Measurements from ENCODE around the gene STX1B.
"Not testable (repeated sequence)": the region's sequence is repeated elsewhere in the genome, so short reads cannot be mapped to it uniquely, and the experiment has no call there.

The STX1B gene

DNA sequence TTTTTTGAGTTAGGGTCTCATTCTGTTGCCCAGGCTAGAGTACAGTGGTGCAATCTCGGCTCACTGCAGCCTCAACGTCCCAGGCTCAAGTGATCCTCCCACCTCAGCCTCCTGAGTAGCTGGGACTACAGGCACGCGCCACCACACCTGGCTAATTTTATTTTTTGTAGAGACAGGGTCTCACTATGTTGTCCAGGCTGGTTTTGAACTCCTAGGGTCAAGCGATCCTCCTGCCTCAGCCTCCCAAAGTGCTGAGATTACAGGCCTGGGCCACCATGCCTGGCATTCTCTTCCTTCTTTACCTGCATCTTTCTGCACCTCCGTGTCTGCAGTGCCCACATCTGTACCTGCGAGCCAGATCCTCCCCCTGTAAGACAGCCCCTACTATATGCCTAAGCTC, 1.4 kb upstream of the STX1B start:
- DNase-seq = not testable (repeated sequence)

DNA sequence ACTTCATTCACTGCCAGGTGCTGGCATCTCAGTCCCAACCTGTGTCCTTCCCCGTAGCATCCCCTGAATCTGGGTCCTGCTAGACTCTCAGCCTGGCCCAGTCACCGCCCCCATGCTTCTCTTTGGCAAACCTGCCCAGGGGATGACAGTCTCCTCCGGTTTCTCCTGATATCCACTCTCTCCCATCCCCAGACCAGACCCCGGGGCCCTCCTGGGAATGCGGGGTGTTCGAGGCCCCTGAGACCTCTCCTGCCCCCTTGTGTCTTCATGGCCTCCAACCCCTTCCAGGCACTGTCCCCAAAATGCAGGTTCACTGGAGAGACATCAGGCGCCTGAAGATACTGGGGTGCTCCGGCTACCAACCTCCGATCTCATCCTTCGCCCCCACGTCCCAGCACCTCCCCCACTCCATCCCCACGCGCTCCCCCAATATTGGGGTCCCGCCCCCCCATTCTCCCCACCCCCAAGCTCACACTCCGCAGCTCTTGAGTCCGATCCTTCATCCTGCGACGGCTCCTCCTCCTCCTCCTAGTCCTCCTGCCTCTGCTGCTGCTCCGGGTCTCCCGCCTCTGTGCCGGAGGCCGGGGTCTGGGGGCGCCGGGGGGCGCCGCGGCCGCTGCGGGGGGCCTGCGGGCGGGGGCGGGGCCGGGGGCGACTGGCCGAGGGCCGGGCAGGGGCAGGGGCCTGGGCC, 399 bp downstream of the STX1B start:
- no peak for DNase-seq

DNA sequence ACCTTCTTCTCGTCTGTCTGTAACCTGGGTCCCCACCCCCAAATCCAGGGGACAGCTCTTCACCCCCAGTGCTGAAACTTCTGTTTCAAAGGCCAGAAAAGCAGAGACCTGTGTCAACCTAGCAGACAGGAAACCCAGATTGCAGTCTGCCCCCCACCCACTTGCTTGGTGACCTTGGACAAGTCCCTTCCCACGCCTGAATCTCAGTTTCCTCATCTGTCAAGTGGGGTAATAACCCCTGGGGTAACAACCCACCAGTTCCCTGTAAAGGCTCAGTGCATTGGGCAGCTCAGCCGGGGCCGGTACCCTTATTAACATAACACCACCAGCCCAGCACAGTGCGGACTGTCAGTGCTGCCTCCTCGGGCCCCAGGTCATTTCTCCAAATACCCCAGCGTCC, 1.3 kb downstream of the STX1B start:
- DNase-seq = no peak

DNA sequence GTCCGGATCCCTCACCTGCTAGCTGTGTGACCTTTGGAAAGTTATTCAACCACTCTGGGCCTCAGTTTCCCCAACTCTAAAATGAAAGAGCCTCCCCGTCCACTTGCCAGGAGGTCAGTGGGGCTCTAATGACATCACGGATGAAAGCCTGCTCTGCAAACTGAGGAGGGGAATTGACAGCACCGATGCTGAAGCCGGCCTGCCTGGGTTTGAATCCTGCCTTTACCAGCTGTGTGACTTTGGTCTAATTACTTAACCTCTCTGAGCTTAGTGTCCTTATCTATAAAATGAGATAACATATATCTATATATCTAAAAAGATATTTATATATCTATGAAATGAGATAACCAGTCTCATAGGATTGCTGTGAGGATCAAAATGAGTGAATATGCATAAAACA, 1.9 kb downstream of the STX1B start:
- DNase-seq = no peak

DNA sequence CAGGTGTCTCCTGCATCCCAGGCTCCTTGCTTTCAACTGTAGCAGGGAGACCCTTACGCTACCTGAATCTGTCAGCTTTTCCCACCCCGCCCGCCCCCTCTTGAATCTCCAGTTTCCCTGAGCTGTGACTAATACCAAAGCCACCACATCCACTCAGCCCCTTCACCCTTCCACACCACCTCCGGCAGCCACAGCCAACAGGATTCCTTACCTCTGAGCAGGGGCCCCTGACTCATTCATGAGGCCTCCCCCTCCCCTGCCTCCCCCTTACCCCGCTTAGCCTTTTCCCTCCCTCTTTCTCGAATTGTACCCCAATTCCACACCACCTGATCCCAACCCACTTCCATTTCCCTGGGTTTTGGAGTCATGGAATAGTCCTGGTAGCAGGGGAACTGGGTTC, 2.3 kb downstream of the STX1B start:
- DNase-seq = no peak

DNA sequence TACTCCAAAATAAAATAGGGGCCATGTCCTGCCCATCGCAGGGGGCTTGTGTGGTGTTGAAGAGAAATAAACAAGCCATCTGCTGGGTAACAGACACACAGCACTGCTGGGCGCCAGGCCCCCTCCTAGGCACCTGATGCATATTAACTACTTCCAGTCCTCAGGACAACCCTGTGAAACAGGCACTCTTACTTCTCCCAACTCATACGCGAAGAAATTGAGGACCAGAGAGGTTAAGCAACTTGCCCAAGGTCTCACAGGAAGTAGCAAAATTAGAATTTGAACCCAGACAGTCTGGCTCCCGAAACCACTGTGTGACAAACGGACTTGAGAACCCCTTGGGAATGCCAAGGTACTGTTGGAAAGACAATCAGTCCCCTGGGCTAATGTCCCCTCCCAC, 2.8 kb downstream of the STX1B start:
- no peak for DNase-seq

DNA sequence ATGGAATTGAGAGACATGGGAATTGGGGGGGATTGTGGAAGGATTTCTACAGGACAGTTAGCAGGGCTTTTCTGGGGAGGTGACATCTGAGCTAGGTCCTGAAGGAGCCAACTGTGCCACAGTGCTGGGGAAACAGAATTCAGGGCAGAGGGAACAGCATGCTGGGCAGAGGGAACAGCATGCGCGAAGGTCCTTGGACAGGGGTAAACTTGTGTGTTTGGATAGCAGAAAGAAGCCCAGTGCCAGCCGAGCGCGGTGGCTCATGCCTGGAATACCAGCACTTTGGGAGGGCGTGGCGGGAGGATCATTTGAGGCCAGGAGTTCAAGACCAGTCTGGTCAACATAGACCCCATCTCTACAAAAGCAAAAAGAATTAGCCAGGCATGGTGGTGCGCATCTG, 3.8 kb downstream of the STX1B start:
- no peak for DNase-seq

DNA sequence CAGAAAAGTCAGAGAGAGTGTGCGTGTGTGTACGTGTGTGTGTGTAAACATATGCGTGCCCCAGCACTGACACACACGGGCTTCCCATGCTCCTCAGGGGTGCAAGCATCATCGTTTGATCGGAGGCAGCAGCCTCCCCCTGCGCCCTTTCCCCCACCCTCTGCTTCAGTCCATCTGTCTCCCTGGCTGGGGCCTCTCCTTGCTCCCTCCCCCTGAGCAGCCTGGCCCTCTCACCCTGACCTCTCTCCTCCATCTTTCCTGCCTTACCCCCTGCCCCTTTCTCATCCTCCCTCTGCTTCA, 4.4 kb downstream of the STX1B start:
- DNase-seq = no peak

DNA sequence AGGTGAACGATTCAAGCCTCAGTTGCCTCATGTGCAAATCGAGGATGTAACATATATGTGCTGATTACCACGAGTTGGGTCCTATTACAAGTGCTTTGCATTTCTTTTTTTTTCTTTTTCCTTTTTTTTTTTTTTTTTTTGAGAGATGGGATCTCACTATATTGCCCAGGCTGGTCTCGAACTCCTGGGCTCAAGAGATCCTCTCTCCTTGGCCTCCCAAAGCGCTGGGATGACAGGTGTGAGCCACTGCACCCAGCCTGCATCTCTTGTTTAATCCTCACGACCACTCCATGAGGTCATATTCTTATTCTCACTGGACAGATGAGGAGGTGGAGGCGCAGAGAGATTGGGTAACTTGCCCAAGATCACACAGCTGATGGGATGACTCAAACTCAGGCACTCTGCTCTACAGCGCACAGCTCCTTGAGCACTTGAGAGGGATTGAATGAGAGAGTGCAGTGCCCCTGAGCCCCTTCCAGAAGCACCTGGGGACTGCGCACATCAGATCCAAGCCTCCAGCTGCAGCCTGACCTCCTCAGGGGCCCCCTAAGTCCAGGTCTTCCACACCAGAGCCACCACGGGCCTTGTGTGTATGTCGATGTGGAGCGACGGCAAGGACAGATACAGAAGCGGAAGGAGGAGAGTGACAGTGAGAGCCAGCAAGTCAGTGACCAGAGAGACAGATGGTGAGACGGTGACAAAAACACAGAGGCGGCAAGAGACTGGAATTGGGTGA, 4.9 kb downstream of the STX1B start:
- DNase-seq = no peak

DNA sequence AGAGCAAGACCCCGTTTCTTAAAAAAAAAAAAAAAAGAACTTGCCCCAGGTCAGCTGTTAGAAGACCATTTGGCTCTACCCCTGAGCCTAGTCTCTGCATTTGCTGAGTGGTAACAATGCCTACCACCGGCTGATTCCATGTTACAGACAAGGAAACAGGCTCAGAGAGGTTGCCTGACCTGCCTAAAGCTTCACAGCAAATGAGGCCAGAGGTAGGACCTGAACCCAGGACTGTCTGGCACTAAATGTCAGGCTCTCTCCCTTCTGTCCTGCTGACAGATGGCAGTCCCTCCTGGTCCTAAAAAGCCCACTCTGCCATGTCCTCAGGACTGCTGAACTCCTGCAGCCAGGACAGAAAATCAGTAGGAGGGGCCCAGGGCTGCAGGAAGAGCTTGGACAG, 5.8 kb downstream of the STX1B start:
- no peak for DNase-seq

DNA sequence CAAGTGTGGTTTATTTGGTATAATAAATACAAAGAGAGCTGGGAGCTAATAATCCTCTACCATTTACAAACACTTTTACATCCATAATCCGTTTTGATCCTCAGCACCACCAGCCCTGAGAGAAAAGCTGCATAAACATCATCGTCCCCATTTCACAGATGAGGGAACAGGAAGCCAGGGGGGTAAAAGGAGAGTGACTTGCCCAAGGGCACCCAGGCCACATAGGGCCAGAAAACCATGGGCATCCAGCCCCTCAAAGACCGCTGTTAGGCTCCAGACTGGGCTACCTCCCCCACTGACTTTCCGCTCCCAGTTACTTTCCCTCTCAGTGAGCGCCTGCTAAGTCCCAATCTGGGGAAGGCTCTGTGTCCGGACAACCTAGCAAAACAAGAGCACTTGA, 6.7 kb downstream of the STX1B start:
- no peak for DNase-seq

DNA sequence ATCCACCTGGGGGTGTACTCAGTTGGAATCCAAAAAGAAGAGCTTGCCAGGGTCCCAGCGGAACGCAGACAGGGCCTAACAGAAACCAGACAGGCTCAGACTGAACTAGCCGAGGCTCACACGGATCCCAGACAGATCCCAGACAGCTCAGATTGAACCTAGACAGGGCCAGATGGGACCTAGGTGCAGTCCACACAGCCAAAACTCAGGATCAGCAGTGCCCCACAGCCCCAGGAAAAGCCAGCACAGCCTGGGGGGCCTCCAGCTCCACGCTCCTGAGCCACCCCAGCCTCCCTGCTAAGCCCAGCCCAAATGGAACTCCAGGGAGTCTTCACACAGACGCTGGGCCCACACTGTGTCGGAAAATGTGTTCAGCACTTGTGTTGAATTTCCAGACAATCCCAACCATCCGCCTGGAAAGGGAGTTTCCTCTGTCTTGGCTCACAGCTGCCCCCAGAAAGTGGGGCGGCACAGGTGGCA, 7.5 kb downstream of the STX1B start:
- DNase-seq = no peak

DNA sequence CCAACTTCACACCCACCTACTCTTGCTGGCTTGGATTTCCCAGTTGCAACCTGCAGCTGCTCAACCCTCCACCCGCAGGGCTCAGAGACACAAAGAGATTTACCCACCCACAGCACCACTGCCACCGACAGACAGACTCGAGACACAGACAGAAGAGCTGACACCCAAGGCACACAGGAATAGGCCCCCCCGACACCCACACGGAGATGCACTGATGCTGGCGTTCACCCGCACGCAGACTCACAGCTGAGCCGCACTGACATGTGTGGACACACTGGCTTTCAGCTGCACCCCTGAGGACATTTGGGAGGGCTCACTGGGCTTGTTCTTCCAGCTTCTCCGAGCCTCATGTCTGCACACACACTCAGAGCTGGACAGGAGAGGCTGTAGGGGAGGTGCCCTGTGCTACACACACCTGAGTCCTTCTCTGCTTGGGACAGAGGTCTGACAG, 8.2 kb downstream of the STX1B start:
- DNase-seq = no peak

DNA sequence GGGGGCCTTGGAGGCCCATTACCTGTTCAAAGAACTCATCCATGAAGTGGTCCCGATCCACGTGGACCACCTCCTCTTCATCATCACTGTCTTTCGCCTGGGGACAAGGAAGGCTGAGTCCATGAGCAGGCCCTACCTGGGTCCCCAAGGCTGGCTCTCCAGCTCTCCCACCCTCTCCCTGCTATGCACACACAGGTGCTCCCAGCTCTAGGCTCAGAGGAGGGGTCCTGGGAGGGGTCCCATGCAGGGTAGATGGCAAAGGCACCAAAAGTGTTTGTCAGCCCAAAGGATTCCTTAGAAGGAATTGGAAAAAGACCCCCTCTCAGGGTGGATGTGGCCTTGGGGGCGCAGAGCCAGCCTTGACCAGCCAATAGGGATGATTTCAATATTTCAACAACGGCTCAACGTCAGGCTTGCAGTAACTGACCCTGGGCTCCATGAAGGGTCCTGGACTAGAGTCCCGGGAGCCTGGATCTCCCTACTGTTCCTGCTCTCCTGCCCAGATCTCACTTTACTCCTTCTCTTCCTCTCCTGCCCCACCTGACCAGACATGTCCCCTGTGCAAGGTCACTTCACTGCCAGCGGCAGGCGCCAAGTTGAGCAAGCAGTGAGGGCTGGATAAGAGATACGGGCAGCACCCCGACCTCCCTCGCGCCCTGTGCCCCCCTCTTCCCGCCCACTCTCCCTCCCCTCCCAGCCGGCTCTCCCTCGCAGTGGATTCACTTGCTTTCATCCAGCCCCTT, 8.8 kb downstream of the STX1B start:
- no peak for DNase-seq

DNA sequence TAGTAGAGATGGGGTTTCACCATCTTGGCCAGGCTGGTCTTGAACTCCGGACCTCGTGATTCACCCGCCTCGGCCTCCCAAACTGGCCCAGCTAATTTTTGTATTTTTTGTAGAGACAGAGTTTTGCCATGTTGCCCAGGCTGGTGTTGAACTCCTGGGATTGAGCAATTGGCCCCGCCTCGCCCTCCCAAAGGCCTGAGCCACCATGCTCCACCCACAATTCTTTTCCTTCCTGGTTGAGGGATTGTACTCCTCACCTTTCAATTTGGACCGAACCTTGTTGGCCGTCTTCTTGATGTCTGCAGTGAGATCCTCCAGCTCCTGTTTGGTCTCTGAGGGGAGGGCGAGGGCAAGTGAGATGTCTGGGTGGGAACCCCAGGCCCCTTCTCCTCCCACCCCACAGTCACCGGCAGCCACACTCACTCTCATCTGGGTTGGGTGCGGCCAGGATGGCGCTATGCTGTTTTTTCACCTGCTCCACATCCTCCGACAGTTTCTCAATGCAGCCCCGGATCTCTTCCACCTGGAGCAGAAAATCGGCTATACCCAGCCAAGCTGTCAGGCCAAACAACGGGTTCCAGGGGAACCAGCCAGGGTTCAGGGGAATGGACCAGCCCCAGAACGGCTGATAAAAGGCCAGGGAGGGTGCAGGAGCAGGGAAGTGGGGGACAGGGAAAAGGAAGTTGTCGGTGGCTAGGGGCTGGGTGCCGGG, 9.6 kb downstream of the STX1B start:
- no peak for DNase-seq

DNA sequence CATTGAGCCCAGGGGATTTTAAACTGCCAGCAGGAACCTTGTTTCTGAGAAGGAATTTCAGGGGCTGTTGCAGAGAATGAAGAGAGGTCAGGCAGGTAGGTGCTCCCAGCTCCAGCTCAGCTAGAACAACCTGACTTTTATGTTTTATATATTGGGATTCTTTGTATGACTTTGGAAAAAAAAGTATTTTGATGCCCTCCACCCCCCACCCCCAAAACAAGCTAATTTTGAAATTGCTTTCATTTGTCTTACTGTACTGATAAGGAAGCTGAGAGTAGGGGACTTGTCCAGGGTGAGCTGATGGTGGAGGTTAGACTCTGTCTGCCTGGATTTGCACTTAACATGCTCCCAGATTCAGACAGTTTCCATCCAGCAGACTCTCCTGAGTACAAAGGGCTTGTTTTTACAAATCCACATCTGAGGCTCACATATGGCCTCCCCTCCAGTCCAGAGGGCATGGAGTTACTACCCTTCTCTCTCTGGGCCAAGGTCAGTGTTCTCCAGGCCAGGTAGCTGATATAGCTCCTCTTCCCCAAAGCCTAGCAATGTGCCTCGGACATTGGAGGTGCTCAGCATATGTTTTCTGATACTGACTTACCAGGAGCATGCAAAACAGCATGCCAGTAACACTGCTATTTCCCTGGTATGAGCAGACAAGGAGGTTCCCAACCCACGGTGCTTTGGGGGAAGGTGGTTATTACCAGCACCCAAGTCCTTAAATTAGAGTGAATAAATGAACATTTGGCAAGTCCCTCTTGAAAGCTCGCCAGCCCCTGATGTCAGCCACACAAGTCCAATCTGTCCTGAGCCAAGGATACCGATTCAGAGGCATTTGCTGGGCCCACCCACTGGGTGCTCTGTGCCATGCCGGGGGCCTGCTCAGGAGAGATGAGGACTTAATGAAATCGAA, 11.3 kb downstream of the STX1B start:
- DNase-seq = no peak

DNA sequence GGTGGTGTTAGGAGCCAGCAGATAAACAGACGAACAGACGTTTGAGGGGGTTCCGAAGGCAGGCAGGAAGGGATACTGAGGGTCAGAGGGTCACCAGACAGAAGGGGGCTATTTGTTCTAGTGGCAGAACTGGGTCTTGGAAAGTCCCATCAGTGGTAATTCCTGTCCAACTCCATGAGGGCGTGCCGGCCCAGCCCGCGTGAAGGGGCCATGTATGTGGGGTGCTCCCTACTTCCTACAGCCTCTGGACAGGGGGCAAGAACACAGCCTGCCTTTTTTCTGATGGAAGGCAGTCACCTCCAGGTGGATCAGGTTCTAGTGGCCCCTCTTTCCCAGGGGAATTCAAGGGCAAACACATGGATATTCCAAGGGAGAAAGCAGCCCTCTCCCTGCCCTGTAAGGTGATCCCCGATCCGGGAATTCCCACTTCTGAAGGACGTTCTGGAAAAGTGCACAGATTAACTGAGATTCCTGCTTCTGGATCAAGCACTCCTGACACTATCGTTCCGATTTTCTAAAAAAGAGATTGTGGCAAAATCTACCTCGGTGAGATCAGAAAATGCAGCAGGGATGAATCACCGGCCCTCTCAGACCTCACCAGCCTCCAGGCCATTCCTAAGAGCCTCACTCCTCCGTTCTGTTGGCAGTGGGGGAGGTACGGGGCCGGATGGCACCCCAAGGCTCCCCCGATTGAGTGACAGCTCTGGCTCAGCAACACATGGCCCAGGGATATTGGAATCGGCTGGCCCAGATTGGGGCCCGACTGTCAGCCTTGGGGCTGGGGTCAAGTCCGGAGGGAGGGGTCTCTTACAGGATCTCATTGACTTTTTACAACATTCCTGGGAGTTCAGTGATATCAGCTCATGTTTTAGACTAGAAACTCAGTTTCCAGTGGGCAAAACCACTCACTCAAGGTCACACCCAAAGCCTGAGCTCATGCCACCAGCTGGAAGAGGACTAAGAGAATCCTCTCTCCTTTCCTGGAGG, 12.4 kb downstream of the STX1B start:
- DNase-seq = no peak

DNA sequence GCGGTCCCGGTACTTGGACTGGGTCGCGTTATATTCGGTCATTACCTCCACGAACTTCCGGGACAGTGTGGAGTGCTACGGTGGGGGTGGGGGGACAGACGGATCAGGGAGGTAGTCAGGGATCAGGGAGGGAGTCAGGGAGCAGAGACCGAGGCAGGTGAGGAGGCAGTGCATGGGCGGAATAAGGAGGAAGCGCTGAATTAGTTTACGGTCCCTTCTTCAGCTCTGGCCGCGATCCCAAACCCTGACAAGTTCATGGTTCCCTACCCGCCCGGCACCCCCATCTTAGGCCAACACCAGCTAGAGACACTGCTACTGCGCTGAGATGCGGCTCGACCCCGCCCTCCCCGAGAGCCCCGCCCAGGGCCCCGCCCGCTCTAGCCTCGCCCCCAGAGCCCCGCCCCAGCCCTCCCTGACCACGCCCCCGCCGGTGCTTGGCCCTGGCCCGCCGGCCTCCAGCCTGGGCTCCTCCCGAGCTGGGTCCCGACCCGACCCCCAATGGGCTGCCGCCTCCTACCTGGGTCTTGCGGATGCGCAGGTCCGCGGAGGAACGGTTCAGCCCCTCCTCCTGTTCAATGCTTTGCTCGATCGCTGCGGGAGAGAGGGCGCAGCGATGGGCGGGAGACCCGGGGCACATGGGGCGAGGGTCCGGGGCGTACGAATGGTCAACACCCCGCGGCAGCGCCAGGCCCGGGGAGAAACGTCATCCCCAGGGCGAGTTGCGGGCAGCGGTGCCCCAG, 13.3 kb downstream of the STX1B start:
- DNase-seq = peak; percentile 73

DNA sequence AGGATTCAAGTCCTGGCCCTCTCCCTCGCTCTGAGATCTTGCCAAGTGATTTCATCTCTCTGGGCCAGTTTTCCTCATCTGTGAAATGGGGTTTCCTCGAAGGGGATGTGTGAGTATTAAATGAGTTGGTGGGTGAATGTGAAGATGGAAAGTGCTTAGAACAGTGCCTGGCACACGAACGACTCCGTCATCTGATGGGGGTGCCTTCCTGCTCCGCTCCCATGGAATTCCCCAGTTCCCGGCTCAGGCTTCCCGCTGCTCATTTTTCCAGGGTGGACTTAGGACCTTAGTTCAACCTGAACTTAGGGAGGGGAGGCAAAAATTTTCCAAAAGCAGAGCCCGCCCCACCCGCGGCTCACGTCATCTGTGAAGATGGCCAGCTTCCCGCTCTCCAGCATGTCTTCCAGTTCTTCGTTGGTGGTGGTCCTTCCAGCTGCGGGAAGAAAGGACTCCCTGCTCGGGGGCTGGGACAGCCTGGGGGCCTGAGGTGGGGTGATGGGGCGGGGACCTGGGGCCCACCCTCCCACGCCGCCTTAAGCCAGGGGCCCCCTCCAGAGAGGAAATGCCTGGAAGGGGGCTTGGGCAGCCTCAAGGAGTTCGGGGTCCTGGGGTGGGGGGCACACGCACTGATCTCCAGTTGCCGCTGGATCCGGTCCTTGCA, 14.0 kb downstream of the STX1B start:
- no peak for DNase-seq

DNA sequence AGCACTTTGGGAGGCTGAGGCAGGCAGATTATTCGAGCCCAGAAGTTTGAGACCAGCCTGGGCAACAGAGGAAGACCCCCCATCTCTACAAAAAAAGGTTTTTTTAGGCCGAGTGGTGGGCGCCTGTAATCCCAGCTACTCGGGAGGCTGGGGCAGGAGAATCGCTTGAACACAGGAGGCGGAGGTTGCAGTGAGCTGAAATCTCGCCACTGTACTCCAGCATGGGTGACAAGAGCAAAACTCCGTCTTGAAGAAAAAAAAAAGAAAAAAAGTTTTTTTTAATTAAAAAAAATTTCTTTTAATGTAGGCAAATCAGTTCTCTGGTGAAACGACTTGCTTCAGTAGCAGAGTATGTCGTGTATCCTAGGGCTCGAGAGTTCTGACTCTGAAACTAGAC, 14.5 kb downstream of the STX1B start:
- no peak for DNase-seq

Measured in activated effector memory CD4-positive, alpha-beta T cell treated with Interleukin-2 at 50 U/mL for 16 hours (primary cell).